CD1c-positive myeloid dendritic cell (primary cell): ENCODE results near the gene CNOT6.
A peak's percentile ranks its signal among the peaks of the same experiment; 100 is the strongest.
"Not testable (repeated sequence)": the region's sequence is repeated elsewhere in the genome, so short reads cannot be mapped to it uniquely, and the experiment has no call there.

ENCODE experiments used
- DNase-seq: peaks from one replicate; pipeline ENCODE4 v3.0.0-alpha.2; 2016; ENCODE audit errors: extremely low spot score

The CNOT6 gene

GRCh38 chr5:180470966-180471582, 23.1 kb upstream of the CNOT6 start:
- peak; percentile 65 for DNase-seq

GRCh38 chr5:180471866-180472265, 22.3 kb upstream of the CNOT6 start:
- DNase-seq, result no peak

- DNase-seq, result no peak
Observed at GRCh38 chr5:180472269-180472668, 21.9 kb upstream of the CNOT6 start.

- DNase-seq, result not testable (repeated sequence)
Observed at GRCh38 chr5:180473386-180473785, 20.8 kb upstream of the CNOT6 start.

- no peak for DNase-seq
Observed at GRCh38 chr5:180474569-180474968, 19.6 kb upstream of the CNOT6 start.

- DNase-seq, result not testable (repeated sequence)
Observed at GRCh38 chr5:180475969-180476524, 18.1 kb upstream of the CNOT6 start.

GRCh38 chr5:180484813-180485212, 9.4 kb upstream of the CNOT6 start:
- DNase-seq, result no peak

- no peak for DNase-seq
Observed at GRCh38 chr5:180486636-180487149, 7.5 kb upstream of the CNOT6 start.

- no peak for DNase-seq
Observed at GRCh38 chr5:180487556-180487955, 6.6 kb upstream of the CNOT6 start.

- no peak for DNase-seq
Observed at GRCh38 chr5:180491496-180491895, 2.7 kb upstream of the CNOT6 start.

- no peak for DNase-seq
Observed at GRCh38 chr5:180492226-180492903, 1.8 kb upstream of the CNOT6 start.

GRCh38 chr5:180494510-180495181, 467 bp downstream of the CNOT6 start:
- peak; percentile 48 for DNase-seq

- DNase-seq, result no peak
Observed at GRCh38 chr5:180495292-180495691, 1.1 kb downstream of the CNOT6 start.

GRCh38 chr5:180495991-180496741, 2.0 kb downstream of the CNOT6 start:
- no peak for DNase-seq

GRCh38 chr5:180496806-180497205, 2.6 kb downstream of the CNOT6 start:
- not testable (repeated sequence) for DNase-seq

- DNase-seq, result not testable (repeated sequence)
Observed at GRCh38 chr5:180497865-180498264, 3.7 kb downstream of the CNOT6 start.

GRCh38 chr5:180498378-180498777, 4.2 kb downstream of the CNOT6 start:
- DNase-seq, result no peak

- DNase-seq, result no peak
Observed at GRCh38 chr5:180499684-180500083, 5.5 kb downstream of the CNOT6 start.

GRCh38 chr5:180500300-180500699, 6.1 kb downstream of the CNOT6 start:
- DNase-seq, result not testable (repeated sequence)

GRCh38 chr5:180507661-180508060, 13.5 kb downstream of the CNOT6 start:
- no peak for DNase-seq

GRCh38 chr5:180515294-180515693, 21.1 kb downstream of the CNOT6 start:
- no peak for DNase-seq

- not testable (repeated sequence) for DNase-seq
Observed at GRCh38 chr5:180515974-180516373, 21.8 kb downstream of the CNOT6 start.
